Smooth muscle cell (in vitro differentiated cells): ENCODE data around the gene FARP2. TPM values are rescaled to one million over a fixed set of nuclear protein-coding genes. Genes with fewer than 3 reads are reported as not detected.
"Not testable (repeated sequence)": the region's sequence is repeated elsewhere in the genome, so short reads cannot be mapped to it uniquely, and the experiment has no call there.

ENCODE experiments used
- DNase-seq: peaks from one replicate; lab custom pipeline; 2025; ENCODE audit not compliant: unreplicated experiment; lab: John Stamatoyannopoulos, UW
- H2AFZ ChIP-seq: fragments of 200-600 bp; sonication (generic); 2 replicates; pipeline ENCODE4 v1.6.0; 2016; ENCODE audit warnings: antibody characterized with exemption, low read depth, mild to moderate bottlenecking
- H3F3A ChIP-seq: fragments of 200-600 bp; sonication (generic); 2 replicates; pipeline ENCODE4 v1.6.0; 2017; ENCODE audit warnings: antibody characterized with exemption, low read depth
- H3K27ac ChIP-seq: fragments of 200-600 bp; sonication (generic); 2 replicates; pipeline ENCODE4 v1.5.1; 2016; ENCODE audit warnings: low read depth, mild to moderate bottlenecking
- H3K27me3 ChIP-seq: fragments of 200-600 bp; sonication (generic); 2 replicates; pipeline ENCODE4 v1.6.1; 2016; ENCODE audit warnings: low read depth, mild to moderate bottlenecking
- H3K36me3 ChIP-seq: fragments of 200-600 bp; sonication (generic); 2 replicates; pipeline ENCODE4 v1.5.1; 2016; ENCODE audit warnings: low read depth
- H3K4me1 ChIP-seq: fragments of 200-600 bp; sonication (generic); 2 replicates; pipeline ENCODE4 v1.5.1; 2016; ENCODE audit warnings: low read depth
- H3K4me2 ChIP-seq: fragments of 200-600 bp; sonication (generic); 2 replicates; pipeline ENCODE4 v1.6.0; 2016; ENCODE audit warnings: mild to moderate bottlenecking
- H3K4me3 ChIP-seq: fragments of 200-600 bp; sonication (generic); 2 replicates; pipeline ENCODE4 v1.5.1; 2016; ENCODE audit warnings: mild to moderate bottlenecking
- H3K79me2 ChIP-seq: fragments of 200-600 bp; sonication (generic); 2 replicates; pipeline ENCODE4 v1.6.0; 2016; ENCODE audit warnings: low read depth, mild to moderate bottlenecking
- H3K9ac ChIP-seq: fragments of 200-600 bp; sonication (generic); 2 replicates; pipeline ENCODE4 v1.6.0; 2016; ENCODE audit warnings: low read depth
- H3K9me3 ChIP-seq: fragments of 200-600 bp; sonication (generic); replicated peaks from 2 replicates; pipeline ENCODE4 v1.5.1; 2016; ENCODE audit warnings: low read depth
- H4K20me1 ChIP-seq: fragments of 200-600 bp; sonication (generic); 2 replicates; pipeline ENCODE4 v1.6.0; 2016; ENCODE audit warnings: low read depth
- CTCF ChIP-seq: fragments of 200-600 bp; sonication (generic); IDR thresholded peaks from 2 replicates; pipeline ENCODE4 v1.5.1; 2017; ENCODE audit warnings: borderline replicate concordance, mild to moderate bottlenecking, antibody characterized with exemption; ENCODE audit not compliant: insufficient read depth, poor library complexity, severe bottlenecking
- WGBS: methylation state at CpG from one replicate; pipeline ENCODE4 v1.1.7; 2016; ENCODE audit warnings: low lambda C conversion rate; 5-methylcytosine and 5-hydroxymethylcytosine counted together
- polyA plus RNA-seq: library from polyadenylated mRNA; unstranded; fragments of >200 nt; fragmentation: Nextera tagmentation; extraction: Ambion mirVana; gene quantifications from 2 replicates; pipeline ENCODE4 v1.2.1, GENCODE V29; 2016
- total RNA-seq: library from RNA; depleted of rRNA; stranded (reverse); fragments of >200 nt; gene quantifications from 2 replicates; pipeline ENCODE4 v1.2.3, GENCODE V29; 2014

FARP2 gene
- total and polyA plus RNA-seq, 2 experiments from 2014 or later: 15.9 to 27.4 TPM

GRCh38 chr2:241412144-241412543 lies 56.1 kb downstream of the FARP2 start:
- Histone ChIP-seq H3K9ac (no peak overlapping the region), H3K4me1 (no peaks in the 10 kb centered on the region), H3F3A (peaks cover 11% of the 10 kb centered on the region), H4K20me1 (no peaks in the 10 kb centered on the region), H3K36me3 (peaks cover 14% of the 10 kb centered on the region), H3K27me3 (no peaks in the 10 kb centered on the region), H3K4me2 (peak overlapping the region; percentile 61), H3K9me3 (no peaks in the 10 kb centered on the region), H3K4me3 (no peak overlapping the region), H3K79me2 (no peaks in the 10 kb centered on the region), H2AFZ (no peak overlapping the region), H3K27ac (peak overlapping the region; percentile 85)
- no peak for TF ChIP-seq CTCF
- DNase-seq: peak; percentile 17
- 42% methylated on average over 5 of the region's 5 CpGs for WGBS

- not testable (repeated sequence) for H3K4me2 ChIP-seq, H3K9ac ChIP-seq, H3K27me3 ChIP-seq, DNase-seq, H3K9me3 ChIP-seq, H2AFZ ChIP-seq, H3K4me1 ChIP-seq, H3K27ac ChIP-seq, H3K4me3 ChIP-seq, H3K79me2 ChIP-seq, H4K20me1 ChIP-seq
- WGBS: 99% methylated on average over 5 of the region's 5 CpGs
- Histone ChIP-seq H3K36me3 (peaks cover 11% of the 10 kb centered on the region), H3F3A (peaks cover 11% of the 10 kb centered on the region)
Measured at GRCh38 chr2:241413501-241413900, 57.4 kb downstream of the FARP2 start.

GRCh38 chr2:241413929-241414580 lies 58.0 kb downstream of the FARP2 start:
- no peak for TF ChIP-seq CTCF
- Histone ChIP-seq H3K4me2 (no peak overlapping the region), H3K27me3 (no peaks in the 10 kb centered on the region), H3F3A (peaks cover 11% of the 10 kb centered on the region), H3K9ac (no peak overlapping the region), H4K20me1 (no peaks in the 10 kb centered on the region), H3K4me1 (no peaks in the 10 kb centered on the region), H3K79me2 (no peaks in the 10 kb centered on the region), H3K9me3 (no peaks in the 10 kb centered on the region), H3K4me3 (no peak overlapping the region), H3K36me3 (peaks cover 11% of the 10 kb centered on the region), H3K27ac (no peak overlapping the region), H2AFZ (no peak overlapping the region)
- no peak for DNase-seq
- WGBS: 96% methylated on average over 7 of the region's 7 CpGs

GRCh38 chr2:241415196-241415595 lies 59.1 kb downstream of the FARP2 start:
- no peaks in the 10 kb centered on the region for H3K4me1 ChIP-seq
- no peaks in the 10 kb centered on the region for H3K9me3 ChIP-seq
- H3K79me2 ChIP-seq: no peaks in the 10 kb centered on the region
- H3K27me3 ChIP-seq: no peaks in the 10 kb centered on the region
- WGBS: 96% methylated on average over 3 of the region's 3 CpGs
- DNase-seq: no peak
- peaks cover 5% of the 10 kb centered on the region for H3K36me3 ChIP-seq
- H3K27ac ChIP-seq: no peak overlapping the region
- H3K9ac ChIP-seq: no peak overlapping the region
- no peak overlapping the region for H3K4me2 ChIP-seq
- TF ChIP-seq CTCF: no peak
- no peaks in the 10 kb centered on the region for H4K20me1 ChIP-seq
- no peak overlapping the region for H3K4me3 ChIP-seq
- H2AFZ ChIP-seq: no peak overlapping the region
- H3F3A ChIP-seq: peaks cover 11% of the 10 kb centered on the region
